D721Med (cell line): ENCODE results near the gene TMEM9.

ENCODE experiments used
- DNase-seq: peaks from one replicate; pipeline ENCODE4 v3.0.0; 2011; ENCODE audit warnings: low spot score; ENCODE audit not compliant: insufficient read length
- FAIRE-seq: peaks from 2 replicates; lab custom pipeline; 2011; peaks lifted over from hg19 to GRCh38; lab: Jason Lieb, UNC
- TF ChIP-seq, protein P1 (sequence below): IDR thresholded peaks from 2 replicates; pipeline ENCODE4 v1.5.1; 2012; ENCODE audit warnings: mild to moderate bottlenecking, control low read depth; ENCODE audit not compliant: insufficient read depth; ENCODE audit errors: missing control alignments

TMEM9 gene

DNA sequence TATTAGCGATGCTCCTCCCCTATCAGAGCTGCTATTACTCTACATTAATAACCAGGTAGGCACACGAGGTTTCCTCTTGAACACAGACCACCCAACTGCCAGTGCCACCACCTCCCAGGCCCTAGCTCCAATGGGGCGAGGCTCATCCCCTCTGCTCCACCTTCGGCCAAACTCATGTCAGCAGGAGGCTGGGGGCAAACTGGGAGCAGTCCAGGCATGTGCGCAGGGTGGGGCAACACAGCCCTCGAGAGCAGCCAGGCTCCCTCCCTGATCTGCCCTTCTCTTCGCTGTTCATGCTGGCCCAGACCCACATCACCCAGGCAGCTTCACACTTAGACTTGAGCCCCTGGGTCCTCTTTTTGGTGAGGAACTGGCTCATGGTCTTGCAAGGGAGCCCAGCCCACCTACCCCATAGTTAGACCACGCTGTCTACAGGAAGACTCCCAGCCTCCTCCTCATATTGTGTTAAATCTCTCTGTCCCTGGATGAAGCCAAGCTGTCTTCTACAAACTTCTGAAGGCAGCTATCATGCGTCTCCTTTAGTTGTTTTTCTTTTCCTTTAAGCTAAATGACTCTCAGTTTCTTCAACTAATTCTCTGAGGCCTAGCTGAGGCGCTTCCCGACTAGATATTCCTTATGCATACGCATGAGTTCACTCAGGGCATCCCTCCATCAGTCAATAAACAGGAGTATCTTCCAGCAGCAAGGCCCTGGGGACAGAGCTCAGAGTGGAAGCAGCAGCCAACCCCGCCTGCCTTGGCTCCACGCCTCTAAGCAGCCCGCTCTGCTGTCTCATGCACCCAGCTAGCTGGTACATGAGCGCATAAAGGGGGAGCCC is 12.0 kb downstream of the TMEM9 start:
- DNase-seq (no peak), FAIRE-seq (no peak)
- TF ChIP-seq, protein P1, sequence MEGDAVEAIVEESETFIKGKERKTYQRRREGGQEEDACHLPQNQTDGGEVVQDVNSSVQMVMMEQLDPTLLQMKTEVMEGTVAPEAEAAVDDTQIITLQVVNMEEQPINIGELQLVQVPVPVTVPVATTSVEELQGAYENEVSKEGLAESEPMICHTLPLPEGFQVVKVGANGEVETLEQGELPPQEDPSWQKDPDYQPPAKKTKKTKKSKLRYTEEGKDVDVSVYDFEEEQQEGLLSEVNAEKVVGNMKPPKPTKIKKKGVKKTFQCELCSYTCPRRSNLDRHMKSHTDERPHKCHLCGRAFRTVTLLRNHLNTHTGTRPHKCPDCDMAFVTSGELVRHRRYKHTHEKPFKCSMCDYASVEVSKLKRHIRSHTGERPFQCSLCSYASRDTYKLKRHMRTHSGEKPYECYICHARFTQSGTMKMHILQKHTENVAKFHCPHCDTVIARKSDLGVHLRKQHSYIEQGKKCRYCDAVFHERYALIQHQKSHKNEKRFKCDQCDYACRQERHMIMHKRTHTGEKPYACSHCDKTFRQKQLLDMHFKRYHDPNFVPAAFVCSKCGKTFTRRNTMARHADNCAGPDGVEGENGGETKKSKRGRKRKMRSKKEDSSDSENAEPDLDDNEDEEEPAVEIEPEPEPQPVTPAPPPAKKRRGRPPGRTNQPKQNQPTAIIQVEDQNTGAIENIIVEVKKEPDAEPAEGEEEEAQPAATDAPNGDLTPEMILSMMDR = no peak

DNA sequence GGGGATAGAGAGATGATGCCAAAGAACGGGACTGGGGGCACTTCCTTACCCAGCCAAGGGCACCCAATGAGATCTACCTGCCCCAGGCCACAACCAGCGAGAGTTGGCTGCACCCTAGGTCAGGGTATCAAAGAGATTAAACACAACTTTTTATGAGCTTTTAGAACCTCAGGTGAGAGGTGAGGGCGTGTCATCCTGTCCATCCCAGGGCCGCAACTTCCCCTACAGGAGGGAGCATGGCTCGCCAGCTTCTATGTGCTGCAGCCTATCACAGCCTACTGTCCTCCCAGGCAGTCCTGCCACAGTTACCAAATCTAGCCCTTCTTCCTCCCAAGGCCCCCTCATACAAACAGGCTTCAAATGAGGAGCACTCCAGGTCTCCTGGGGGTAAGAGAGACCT is 12.9 kb downstream of the TMEM9 start:
- TF ChIP-seq, protein P1 = no peak
- DNase-seq (no peak), FAIRE-seq (no peak)

DNA sequence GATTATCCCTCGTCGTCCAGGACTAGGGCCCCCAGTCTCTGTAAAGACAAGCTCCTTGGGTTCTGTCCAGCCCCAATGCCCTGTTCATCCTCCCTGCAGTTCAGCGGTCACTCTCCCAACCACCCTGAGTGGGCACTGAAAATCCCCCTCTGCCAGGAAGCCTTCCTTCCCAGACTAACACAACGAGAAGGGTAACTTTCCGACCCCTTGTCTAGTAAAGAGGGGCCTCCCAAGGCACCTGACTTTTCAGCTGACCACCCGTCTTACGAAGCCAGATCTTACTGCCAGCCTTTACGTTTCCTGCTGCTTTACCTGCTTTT is 13.4 kb downstream of the TMEM9 start:
- TF ChIP-seq, protein P1 = no peak
- DNase-seq (no peak), FAIRE-seq (no peak)

DNA sequence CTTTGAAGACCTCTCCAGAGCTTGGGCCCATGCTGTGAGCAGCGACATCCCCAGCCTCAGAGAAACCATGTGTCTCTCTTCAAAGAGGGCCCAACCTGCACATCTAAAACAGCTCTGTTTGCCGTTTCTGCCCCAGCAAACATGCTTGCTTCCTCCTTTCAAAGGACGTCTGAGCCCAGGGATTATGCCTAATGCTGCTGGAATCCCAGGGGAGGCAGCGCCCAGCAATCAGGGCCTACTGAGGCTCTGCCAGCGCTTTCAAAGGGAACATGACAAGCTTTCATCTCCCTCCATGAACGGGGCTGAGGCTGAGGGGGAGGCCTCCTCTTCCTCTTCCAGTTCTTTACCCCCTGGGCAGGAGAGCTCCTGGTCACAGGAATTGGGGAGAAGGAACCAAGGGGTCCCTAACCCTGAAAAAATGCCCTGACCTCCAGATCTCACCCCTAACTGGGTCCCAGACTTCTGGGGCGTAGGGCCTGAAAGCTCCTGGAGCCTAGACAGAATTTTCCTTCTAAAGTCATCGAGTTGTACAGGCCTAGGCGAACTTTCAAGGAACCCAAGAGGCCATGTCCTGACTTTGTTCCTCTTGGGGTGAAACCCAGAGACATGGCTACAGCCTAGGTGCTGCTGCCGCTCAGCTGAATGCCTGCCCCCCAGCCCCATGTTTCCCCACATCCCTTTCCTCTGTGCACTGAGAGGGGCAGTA is 13.9 kb downstream of the TMEM9 start:
- TF ChIP-seq, protein P1 = no peak
- DNase-seq (no peak), FAIRE-seq (peak; percentile 91)

DNA sequence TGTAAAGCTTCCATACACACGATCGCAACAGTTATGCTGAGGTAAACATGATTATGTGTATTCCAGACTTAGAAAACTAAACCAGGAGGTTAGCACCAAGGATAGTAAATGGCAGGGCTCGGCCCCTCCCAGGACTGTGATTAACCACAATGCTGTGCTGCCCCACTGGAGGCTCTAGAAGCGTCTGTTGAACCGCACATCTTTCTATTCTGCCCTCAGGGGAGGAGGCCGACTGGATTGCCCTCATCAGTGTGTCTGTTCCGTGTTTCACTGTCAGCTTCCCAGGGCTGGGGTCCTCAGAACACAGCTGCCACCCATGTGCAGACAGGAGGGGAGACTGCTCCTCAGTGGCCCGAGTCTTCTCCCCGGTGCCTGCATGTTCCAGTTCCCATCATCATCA is 14.5 kb downstream of the TMEM9 start:
- FAIRE-seq = peak; percentile 29
- TF ChIP-seq, protein P1 = no peak
- DNase-seq = no peak

DNA sequence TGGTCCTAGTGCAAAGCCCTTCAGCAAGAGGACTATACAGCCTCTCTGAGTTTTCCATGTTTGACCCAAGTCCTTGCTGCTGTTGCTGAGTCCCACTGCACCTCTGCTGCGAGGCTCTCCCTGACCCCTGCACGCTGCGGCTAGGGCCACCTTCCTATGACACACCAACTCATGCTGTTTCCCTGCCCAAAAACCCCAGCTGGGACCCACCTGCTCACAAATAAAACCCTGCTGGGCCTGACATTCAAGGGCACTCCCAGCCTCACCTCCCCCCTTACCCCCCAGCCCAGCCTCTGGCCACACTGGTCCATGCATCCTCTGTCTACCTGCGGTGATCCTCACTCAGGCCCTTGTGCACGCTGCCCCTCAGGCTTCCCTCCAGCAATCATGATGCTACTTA is 15.0 kb downstream of the TMEM9 start:
- FAIRE-seq = no peak
- TF ChIP-seq, protein P1 = no peak
- no peak for DNase-seq
